Endodermal cell (in vitro differentiated cells): ENCODE measurements around the gene ORMDL3. TPM values are rescaled to one million over a fixed set of nuclear protein-coding genes. Genes with fewer than 3 reads are reported as not detected.
"Not testable (repeated sequence)": the region's sequence is repeated elsewhere in the genome, so short reads cannot be mapped to it uniquely, and the experiment has no call there.

Experiments
- DNase-seq: peaks from one replicate; pipeline ENCODE4 v3.0.0-alpha.2; 2017
- H3K27ac ChIP-seq: 2 replicates; pipeline ENCODE4 v1.5.1; 2013; ENCODE audit warnings: mild to moderate bottlenecking, low read depth, low read length, moderate library complexity
- H3K27me3 ChIP-seq: 2 replicates; pipeline ENCODE4 v1.6.1; 2013; ENCODE audit warnings: mild to moderate bottlenecking, low read length, moderate library complexity; ENCODE audit not compliant: insufficient read depth, control insufficient read depth, poor library complexity, severe bottlenecking
- H3K36me3 ChIP-seq: 2 replicates; pipeline ENCODE4 v1.7.0; 2013; ENCODE audit warnings: mild to moderate bottlenecking, low read length, moderate library complexity; ENCODE audit not compliant: control insufficient read depth, insufficient read depth
- H3K4me1 ChIP-seq: one replicate; pipeline ENCODE4 v1.7.0; 2013; ENCODE audit warnings: low read length; ENCODE audit not compliant: control insufficient read depth, insufficient read depth
- H3K4me3 ChIP-seq: 2 replicates; pipeline ENCODE4 v1.5.1; 2013; ENCODE audit warnings: mild to moderate bottlenecking, low read length, moderate library complexity
- H3K9ac ChIP-seq: 2 replicates; pipeline ENCODE4 v1.6.1; 2013; ENCODE audit warnings: mild to moderate bottlenecking, low read length, moderate library complexity; ENCODE audit not compliant: poor library complexity, severe bottlenecking; ENCODE audit errors: extremely low read depth
- H3K9me3 ChIP-seq: 2 replicates; pipeline ENCODE4 v1.6.1; 2013; ENCODE audit warnings: mild to moderate bottlenecking, low read length, moderate library complexity; ENCODE audit not compliant: control insufficient read depth
- H3K27ac Mint-ChIP-seq: 2 replicates; pipeline ENCODE4 v1.8.0; 2020; ENCODE audit warnings: mixed read lengths
- H3K27me3 Mint-ChIP-seq: 2 replicates; pipeline ENCODE4 v1.8.0; 2021; ENCODE audit warnings: mild to moderate bottlenecking, mixed read lengths; ENCODE audit not compliant: insufficient read depth
- H3K36me3 Mint-ChIP-seq: 2 replicates; pipeline ENCODE4 v1.8.0; 2020; ENCODE audit warnings: low read depth, mixed read lengths
- H3K4me1 Mint-ChIP-seq: 2 replicates; pipeline ENCODE4 v1.8.0; 2020; ENCODE audit warnings: mixed read lengths
- H3K4me3 Mint-ChIP-seq: 2 replicates; pipeline ENCODE4 v1.8.0; 2020; ENCODE audit warnings: mild to moderate bottlenecking, moderate library complexity, mixed read lengths
- H3K9me3 Mint-ChIP-seq: 2 replicates; pipeline ENCODE4 v1.8.0; 2020; ENCODE audit warnings: mild to moderate bottlenecking, mixed read lengths
- WGBS, 2 experiments: methylation state at CpG; one replicate each; pipeline versions ENCODE4 v1.1.5 to v1.1.7; 2013; ENCODE audit warnings: missing lambda C conversion rate in 2 of 2, mixed read lengths in 1 of 2; ENCODE audit not compliant: insufficient coverage in 1 of 2, insufficient read length in 1 of 2; 5-methylcytosine and 5-hydroxymethylcytosine counted together
- total RNA-seq, 2 donors: library from RNA; stranded (reverse); fragmentation: NEBNext Ultra II Directional in 1 of 2; extraction: Animal tissue kit (Norgen Biotek cat#: 25700) in 1 of 2; gene quantifications; 2 replicates in 1 of 2; 3 replicates in 1 of 2; pipeline ENCODE4 v1.2.1, GENCODE V29; 2021
- TF ChIP-seq, protein P1 (sequence below): fragments of 200-600 bp; sonication (generic); conservative IDR thresholded peaks from 2 replicates; pipeline ENCODE4 v1.5.0; 2021; ENCODE audit warnings: antibody characterized with exemption, mild to moderate bottlenecking

ORMDL3 gene
- total RNA-seq, 2 donors from 2014 or later = 77.7 to 83.8 TPM

GRCh38 chr17:39951924-39952679 is 24.7 kb upstream of the ORMDL3 start:
- Mint-ChIP-seq H3K27me3 (peaks cover 26% of the 10 kb centered on the region), H3K9me3 (no peaks in the 10 kb centered on the region), H3K27ac (no peak overlapping the region), H3K4me3 (peak overlapping the region; percentile 52), H3K36me3 (no peaks in the 10 kb centered on the region), H3K4me1 (peaks cover 7% of the 10 kb centered on the region)
- Histone ChIP-seq H3K9me3 (no peaks in the 10 kb centered on the region), H3K4me3 (peak overlapping the region; percentile 73), H3K4me1 (no peaks in the 10 kb centered on the region), H3K36me3 (no peaks in the 10 kb centered on the region), H3K27ac (no peak overlapping the region), H3K9ac (no peak overlapping the region), H3K27me3 (peaks cover 10% of the 10 kb centered on the region)
- TF ChIP-seq, protein P1, sequence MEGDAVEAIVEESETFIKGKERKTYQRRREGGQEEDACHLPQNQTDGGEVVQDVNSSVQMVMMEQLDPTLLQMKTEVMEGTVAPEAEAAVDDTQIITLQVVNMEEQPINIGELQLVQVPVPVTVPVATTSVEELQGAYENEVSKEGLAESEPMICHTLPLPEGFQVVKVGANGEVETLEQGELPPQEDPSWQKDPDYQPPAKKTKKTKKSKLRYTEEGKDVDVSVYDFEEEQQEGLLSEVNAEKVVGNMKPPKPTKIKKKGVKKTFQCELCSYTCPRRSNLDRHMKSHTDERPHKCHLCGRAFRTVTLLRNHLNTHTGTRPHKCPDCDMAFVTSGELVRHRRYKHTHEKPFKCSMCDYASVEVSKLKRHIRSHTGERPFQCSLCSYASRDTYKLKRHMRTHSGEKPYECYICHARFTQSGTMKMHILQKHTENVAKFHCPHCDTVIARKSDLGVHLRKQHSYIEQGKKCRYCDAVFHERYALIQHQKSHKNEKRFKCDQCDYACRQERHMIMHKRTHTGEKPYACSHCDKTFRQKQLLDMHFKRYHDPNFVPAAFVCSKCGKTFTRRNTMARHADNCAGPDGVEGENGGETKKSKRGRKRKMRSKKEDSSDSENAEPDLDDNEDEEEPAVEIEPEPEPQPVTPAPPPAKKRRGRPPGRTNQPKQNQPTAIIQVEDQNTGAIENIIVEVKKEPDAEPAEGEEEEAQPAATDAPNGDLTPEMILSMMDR = no peak
- WGBS, 2 experiments = 68 to 79% methylated on average over 12 to 22 of the region's 22 CpGs
- no peak for DNase-seq

DNA sequence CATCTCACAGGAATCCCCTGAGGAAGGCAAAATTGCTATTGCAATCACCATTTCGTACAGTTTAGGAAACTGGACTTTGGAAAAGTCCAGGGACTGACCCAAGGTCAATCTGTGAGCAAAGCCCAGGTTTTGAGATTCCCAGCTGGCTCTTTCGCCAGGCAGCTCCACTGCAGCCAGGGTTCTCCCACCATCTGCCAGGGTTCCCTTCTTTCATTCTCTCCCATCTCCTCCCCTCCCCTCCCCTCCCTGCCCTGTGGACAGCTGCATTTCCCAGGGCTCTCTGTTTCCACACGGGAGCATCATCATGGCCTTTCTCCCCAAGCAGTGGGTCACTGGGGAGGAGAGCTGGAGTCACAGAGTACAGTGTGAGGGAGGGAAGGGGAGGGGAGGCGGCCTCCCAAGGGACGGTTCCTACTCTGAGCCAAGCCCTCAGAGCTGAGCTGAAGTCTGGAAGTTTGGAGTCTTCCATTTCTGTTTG is 23.5 kb upstream of the ORMDL3 start:
- Histone ChIP-seq H3K4me1 (no peaks in the 10 kb centered on the region), H3K9ac (no peak overlapping the region), H3K36me3 (no peaks in the 10 kb centered on the region), H3K27ac (no peak overlapping the region), H3K27me3 (peaks cover 10% of the 10 kb centered on the region), H3K4me3 (no peak overlapping the region), H3K9me3 (no peaks in the 10 kb centered on the region)
- no peak for DNase-seq
- Mint-ChIP-seq H3K36me3 (no peaks in the 10 kb centered on the region), H3K4me1 (peaks cover 7% of the 10 kb centered on the region), H3K9me3 (no peaks in the 10 kb centered on the region), H3K27ac (no peak overlapping the region), H3K4me3 (no peak overlapping the region), H3K27me3 (peaks cover 26% of the 10 kb centered on the region)
- 83 to 100% methylated on average over 2 to 5 of the region's 5 CpGs for WGBS, 2 experiments
- TF ChIP-seq, protein P1 = no peak

DNA sequence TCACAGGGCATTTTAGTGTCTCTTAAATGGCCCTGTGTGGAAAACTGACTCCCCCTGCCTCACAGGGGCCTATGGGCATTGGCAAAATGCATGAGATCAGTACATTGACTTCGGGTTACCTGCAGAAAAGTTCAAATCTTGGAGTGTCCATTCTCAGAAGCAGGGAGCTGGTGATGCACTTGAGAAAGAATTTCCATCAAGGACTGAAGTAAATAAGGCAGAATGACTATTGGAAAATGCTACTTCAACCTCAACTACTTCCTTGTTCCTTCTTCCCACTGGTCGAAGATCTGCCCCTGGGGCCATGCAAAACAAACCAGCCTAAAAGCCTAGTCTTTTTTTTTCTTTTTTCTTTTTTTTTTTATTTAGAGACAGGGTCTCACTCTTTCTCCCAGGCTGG is 21.6 kb upstream of the ORMDL3 start:
- H3K27ac Mint-ChIP-seq = no peak overlapping the region
- no peaks in the 10 kb centered on the region for H3K36me3 ChIP-seq
- no peaks in the 10 kb centered on the region for H3K36me3 Mint-ChIP-seq
- TF ChIP-seq, protein P1 = no peak
- H3K4me3 Mint-ChIP-seq = no peak overlapping the region
- no peak for DNase-seq
- peaks cover 10% of the 10 kb centered on the region for H3K27me3 ChIP-seq
- H3K27me3 Mint-ChIP-seq = peaks cover 30% of the 10 kb centered on the region
- peaks cover 7% of the 10 kb centered on the region for H3K4me1 Mint-ChIP-seq
- no peak overlapping the region for H3K4me3 ChIP-seq
- H3K9ac ChIP-seq = no peak overlapping the region
- no peaks in the 10 kb centered on the region for H3K9me3 Mint-ChIP-seq
- 89 to 90% methylated on average over 2 of the region's 2 CpGs for WGBS, 2 experiments
- H3K4me1 ChIP-seq = no peaks in the 10 kb centered on the region
- H3K27ac ChIP-seq = no peak overlapping the region
- no peaks in the 10 kb centered on the region for H3K9me3 ChIP-seq

DNA sequence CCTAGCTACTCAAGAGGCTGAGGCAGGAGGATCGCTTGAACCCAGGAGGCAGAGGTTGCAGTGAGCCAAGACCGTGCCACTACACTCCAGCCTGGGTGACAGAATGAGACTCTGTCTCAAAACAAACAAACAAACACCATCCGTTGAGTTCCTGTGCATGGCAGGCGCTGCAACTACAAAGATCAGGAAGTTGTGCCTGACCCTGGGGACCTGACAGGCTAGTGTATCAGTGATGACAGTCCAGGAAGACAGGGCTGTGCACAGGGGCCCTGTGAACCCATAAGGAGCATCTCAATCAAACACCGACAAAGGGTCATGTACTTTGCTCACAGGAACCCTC is 21.1 kb upstream of the ORMDL3 start:
- not testable (repeated sequence) for H3K9me3 Mint-ChIP-seq, H3K27ac ChIP-seq, H3K27ac Mint-ChIP-seq, H3K9ac ChIP-seq, H3K4me3 ChIP-seq, H3K4me1 Mint-ChIP-seq, H3K9me3 ChIP-seq, H3K36me3 Mint-ChIP-seq, DNase-seq, H3K36me3 ChIP-seq, H3K27me3 ChIP-seq, H3K4me1 ChIP-seq, H3K4me3 Mint-ChIP-seq
- WGBS, 2 experiments = 93% methylated on average over 4 to 5 of the region's 5 CpGs
- peaks cover 30% of the 10 kb centered on the region for H3K27me3 Mint-ChIP-seq
